GM23248 (cell line): ENCODE results near the gene PALS2. TPM values are rescaled to one million over a fixed set of nuclear protein-coding genes. Genes with fewer than 3 reads are reported as not detected.

Source experiments
- DNase-seq: peaks from one replicate; pipeline ENCODE4 v3.0.0-alpha.2; 2015
- H2AFZ ChIP-seq: fragments of 200-600 bp; sonication (generic); 2 replicates; pipeline ENCODE4 v1.6.1; 2016; ENCODE audit warnings: antibody characterized with exemption
- H3F3A ChIP-seq: fragments of 200-600 bp; sonication (generic); 2 replicates; pipeline ENCODE4 v1.6.1; 2016; ENCODE audit warnings: mild to moderate bottlenecking, antibody characterized with exemption, mixed run types; ENCODE audit not compliant: insufficient read depth
- H3K27ac ChIP-seq: fragments of 200-600 bp; sonication (generic); 2 replicates; pipeline ENCODE4 v1.5.1; 2016; ENCODE audit warnings: mild to moderate bottlenecking
- H3K27me3 ChIP-seq: fragments of 200-600 bp; sonication (generic); replicated peaks from 2 replicates; pipeline ENCODE4 v1.6.1; 2016; ENCODE audit warnings: mild to moderate bottlenecking; ENCODE audit not compliant: insufficient read depth
- H3K36me3 ChIP-seq: fragments of 200-600 bp; sonication (generic); 2 replicates; pipeline ENCODE4 v1.6.1; 2016; ENCODE audit warnings: low read depth, mild to moderate bottlenecking
- H3K4me1 ChIP-seq: fragments of 200-600 bp; sonication (generic); 2 replicates; pipeline ENCODE4 v1.6.1; 2016; ENCODE audit warnings: mild to moderate bottlenecking; ENCODE audit not compliant: insufficient read depth
- H3K4me2 ChIP-seq: fragments of 200-600 bp; sonication (generic); one replicate; pipeline ENCODE4 v1.6.1; 2016; ENCODE audit warnings: mild to moderate bottlenecking; ENCODE audit not compliant: unreplicated experiment
- H3K4me3 ChIP-seq: fragments of 200-600 bp; sonication (generic); 2 replicates; pipeline ENCODE4 v1.5.1; 2016; ENCODE audit warnings: mild to moderate bottlenecking
- H3K79me2 ChIP-seq: fragments of 200-600 bp; sonication (generic); 2 replicates; pipeline ENCODE4 v1.6.1; 2016; ENCODE audit warnings: mild to moderate bottlenecking; ENCODE audit not compliant: insufficient read depth
- H3K9ac ChIP-seq: fragments of 200-600 bp; sonication (generic); 2 replicates; pipeline ENCODE4 v1.6.1; 2016; ENCODE audit warnings: mild to moderate bottlenecking
- H3K9me2 ChIP-seq: fragments of 200-600 bp; sonication (generic); 2 replicates; pipeline ENCODE4 v1.6.1; 2016; ENCODE audit warnings: mixed run types, mild to moderate bottlenecking, moderate library complexity; ENCODE audit not compliant: insufficient read depth
- H3K9me3 ChIP-seq: fragments of 200-600 bp; sonication (generic); one replicate; pipeline ENCODE4 v1.6.1; 2017; ENCODE audit warnings: low read depth
- H4K20me1 ChIP-seq: fragments of 200-600 bp; sonication (generic); 2 replicates; pipeline ENCODE4 v1.6.0; 2016; ENCODE audit not compliant: insufficient read depth
- EZH2 ChIP-seq: fragments of 200-600 bp; sonication (generic); IDR thresholded peaks from 2 replicates; pipeline ENCODE4 v1.6.1; 2018; ENCODE audit warnings: antibody characterized with exemption, mild to moderate bottlenecking; ENCODE audit not compliant: insufficient read depth, poor library complexity, severe bottlenecking
- EZH2phosphoT487 ChIP-seq: fragments of 200-600 bp; sonication (generic); IDR thresholded peaks from 2 replicates; pipeline ENCODE4 v1.6.1; 2018; ENCODE audit warnings: antibody characterized with exemption, moderate library complexity, mild to moderate bottlenecking, low read depth; ENCODE audit not compliant: insufficient read depth
- WGBS, 2 experiments: methylation state at CpG; one replicate each; pipeline ENCODE4 v1.1.6; 2015 to 2017; ENCODE audit warnings: low lambda C conversion rate in 2 of 2, low coverage in 1 of 2; ENCODE audit errors: missing lambda C conversion rate in 2 of 2; 5-methylcytosine and 5-hydroxymethylcytosine counted together
- in situ Hi-C: fragments of 300-500 bp; cut with MboI; formaldehyde crosslinking; loops from 2 replicates; pipeline ENCODE4 v1.15.0; 2020
- polyA plus RNA-seq: library from polyadenylated mRNA; unstranded; fragments of >200 nt; fragmentation: Nextera tagmentation; extraction: Ambion mirVana; gene quantifications from 2 replicates; pipeline ENCODE4 v1.2.1, GENCODE V29; 2016
- total RNA-seq: library from RNA; depleted of rRNA; stranded (reverse); fragments of >200 nt; shearing (Covaris generic); gene quantifications from 2 replicates; pipeline ENCODE4 v1.2.3, GENCODE V29; 2014

Gene PALS2
- total and polyA plus RNA-seq, 2 experiments from 2014 or later, result 8.3 to 17.4 TPM

DNA sequence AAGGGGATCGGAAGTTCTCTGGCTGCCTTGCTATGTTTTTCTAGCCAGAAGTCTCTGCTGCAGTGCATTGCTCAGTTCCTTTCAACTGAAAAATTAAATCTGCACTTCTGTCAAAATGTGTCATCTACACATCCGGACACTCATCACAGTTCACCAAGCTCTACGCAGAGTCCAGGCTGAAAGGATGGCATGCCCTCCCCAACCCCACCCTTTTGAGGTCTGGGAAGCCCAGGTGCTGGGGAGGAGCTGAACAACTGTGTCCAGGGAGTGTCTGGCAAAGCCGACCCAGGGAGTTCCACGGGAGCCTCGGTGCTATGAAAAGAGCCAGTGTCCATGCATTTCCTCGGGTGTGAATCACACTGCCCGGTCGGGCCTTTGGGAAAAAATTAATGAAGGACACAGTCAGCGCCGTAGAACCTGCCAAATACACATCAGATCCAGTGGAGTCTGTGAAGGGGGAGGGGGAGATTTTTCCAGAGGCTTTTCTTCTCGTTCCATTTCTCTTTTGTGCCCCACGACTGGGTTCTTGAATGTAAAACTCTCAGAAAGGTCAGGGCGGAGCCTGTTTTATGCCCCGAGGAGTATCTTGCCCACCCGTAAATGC lies 757 bp upstream of the PALS2 start:
- H3K27me3 ChIP-seq, result peaks cover 23% of the 10 kb centered on the region
- H3F3A ChIP-seq, result peaks cover 18% of the 10 kb centered on the region; the same call in 1 of the 2 replicates
- peak overlapping the region; percentile 81 for H3K9ac ChIP-seq
- peak overlapping the region; percentile 97 for H3K4me3 ChIP-seq
- H3K4me2 ChIP-seq, result peak overlapping the region; percentile 92
- peaks cover 33% of the 10 kb centered on the region for H3K79me2 ChIP-seq
- no peaks in the 10 kb centered on the region for H3K9me2 ChIP-seq
- peaks cover 8% of the 10 kb centered on the region; the same call in 1 of the 2 replicates for H3K4me1 ChIP-seq
- DNase-seq, result peak; percentile 81
- no peaks in the 10 kb centered on the region for H3K36me3 ChIP-seq
- H3K27ac ChIP-seq, result peak overlapping the region; percentile 45; the same call in 1 of the 2 replicates
- no peaks in the 10 kb centered on the region for H3K9me3 ChIP-seq
- peak overlapping the region; percentile 100 for H2AFZ ChIP-seq
- no peak for TF ChIP-seq EZH2phosphoT487
- TF ChIP-seq EZH2, result no peak
- in situ Hi-C loops, result no loop called here
- WGBS, 2 experiments, result 2 to 3% methylated on average over 16 of the region's 16 CpGs
- H4K20me1 ChIP-seq, result no peaks in the 10 kb centered on the region

DNA sequence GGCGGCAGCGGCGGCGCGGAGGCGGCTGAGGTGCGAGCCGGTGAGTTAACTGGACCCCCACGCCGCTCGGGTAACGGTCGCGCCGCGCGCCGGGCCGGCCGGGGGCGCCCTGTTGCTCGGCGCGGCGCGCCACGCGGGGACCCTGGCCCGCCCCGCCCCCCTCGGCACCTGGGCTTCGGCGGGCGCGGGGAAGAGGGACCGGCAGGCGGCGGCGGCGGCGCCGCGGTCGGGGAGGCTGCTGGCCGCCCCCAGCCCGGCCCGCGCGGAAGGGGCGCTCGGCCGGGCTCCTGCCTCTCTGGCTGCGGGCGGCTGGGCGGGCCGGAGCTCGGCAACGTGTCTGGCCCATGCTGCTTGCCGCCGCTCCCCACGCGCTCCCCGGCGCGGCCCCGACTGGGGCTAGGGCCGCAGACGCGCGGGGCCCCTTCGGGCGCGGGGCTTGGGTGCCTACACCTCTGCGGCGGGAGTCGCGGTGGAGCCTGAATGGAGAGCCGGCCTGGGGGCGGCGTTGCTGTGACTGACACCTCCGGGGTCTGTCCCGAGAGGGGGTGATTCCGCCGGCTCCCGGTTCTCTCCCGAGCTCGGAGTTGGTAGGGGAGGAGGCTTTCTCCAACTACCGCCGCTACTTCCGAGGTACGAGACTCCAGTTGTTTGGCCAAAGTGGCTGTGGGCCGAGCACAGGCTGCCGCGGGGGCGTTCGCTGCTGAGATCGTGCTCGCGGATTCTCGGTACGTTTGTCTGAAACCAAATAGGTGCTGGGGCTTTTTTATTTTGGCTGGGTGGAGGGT lies 494 bp downstream of the PALS2 start:
- H2AFZ ChIP-seq, result peak overlapping the region; percentile 100
- in situ Hi-C loops, result no loop called here
- peak overlapping the region; percentile 92 for H3K4me2 ChIP-seq
- H3K27me3 ChIP-seq, result peaks cover 22% of the 10 kb centered on the region
- no peaks in the 10 kb centered on the region for H3K9me2 ChIP-seq
- H3K4me1 ChIP-seq, result peaks cover 8% of the 10 kb centered on the region; the same call in 1 of the 2 replicates
- WGBS, 2 experiments, result 1% methylated on average over 51 to 53 of the region's 101 CpGs
- H4K20me1 ChIP-seq, result no peaks in the 10 kb centered on the region
- no peaks in the 10 kb centered on the region for H3K9me3 ChIP-seq
- H3K4me3 ChIP-seq, result peak overlapping the region; percentile 97
- peak; percentile 85 for DNase-seq
- H3K27ac ChIP-seq, result peak overlapping the region; percentile 33
- TF ChIP-seq EZH2 (no peak), EZH2phosphoT487 (no peak)
- H3K79me2 ChIP-seq, result peaks cover 46% of the 10 kb centered on the region
- H3K36me3 ChIP-seq, result no peaks in the 10 kb centered on the region
- peak overlapping the region; percentile 82 for H3K9ac ChIP-seq
- H3F3A ChIP-seq, result peaks cover 18% of the 10 kb centered on the region; the same call in 1 of the 2 replicates

DNA sequence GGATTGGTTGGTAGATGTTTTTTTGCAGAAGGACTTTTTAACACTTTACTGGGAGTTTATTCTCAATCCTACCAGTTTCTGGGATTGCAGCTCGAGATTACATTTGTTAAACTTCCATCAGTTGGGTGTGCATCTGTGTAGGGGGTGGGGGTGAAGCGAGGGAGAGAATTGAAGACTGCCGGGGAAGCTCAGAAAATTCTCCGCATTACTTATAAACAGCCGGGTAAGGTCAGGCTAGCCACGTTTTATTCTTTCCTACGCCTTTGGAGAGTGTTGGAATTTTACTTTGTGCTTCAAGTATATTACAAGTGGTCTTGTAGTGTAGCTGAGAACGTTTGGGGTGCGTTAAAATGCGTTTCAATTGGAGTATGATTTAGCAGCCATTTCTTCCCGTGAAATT lies 1.1 kb downstream of the PALS2 start:
- no peak for DNase-seq
- peaks cover 52% of the 10 kb centered on the region for H3K79me2 ChIP-seq

DNA sequence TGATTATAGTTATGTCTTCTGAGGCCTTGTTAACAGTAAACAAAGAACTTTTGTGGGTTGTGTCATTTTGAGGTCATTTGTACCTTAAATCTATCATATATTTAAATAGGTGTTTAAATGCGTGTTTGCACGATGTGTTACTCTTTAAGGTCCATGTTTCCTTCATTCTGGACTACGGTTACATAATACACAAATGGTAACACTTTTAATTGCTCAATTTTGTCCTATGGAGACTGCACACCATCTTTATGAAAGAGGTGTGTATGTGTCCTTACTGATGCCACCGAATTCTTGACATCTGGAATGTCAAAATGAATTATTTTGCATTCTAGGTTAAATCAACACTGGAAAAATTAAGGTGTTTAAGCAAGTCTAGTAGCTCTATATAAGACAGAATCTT lies 1.7 kb downstream of the PALS2 start:
- Histone ChIP-seq H3F3A (peaks cover 18% of the 10 kb centered on the region; the same call in 1 of the 2 replicates), H3K27ac (peak overlapping the region; percentile 33; the same call in 1 of the 2 replicates), H3K4me1 (peaks cover 8% of the 10 kb centered on the region; the same call in 1 of the 2 replicates), H3K4me3 (peak overlapping the region; percentile 84), H3K36me3 (no peaks in the 10 kb centered on the region), H3K9me3 (no peaks in the 10 kb centered on the region), H3K79me2 (peaks cover 58% of the 10 kb centered on the region), H3K4me2 (peak overlapping the region; percentile 84), H3K27me3 (peaks cover 10% of the 10 kb centered on the region), H3K9ac (peak overlapping the region; percentile 82), H2AFZ (peak overlapping the region; percentile 88), H3K9me2 (no peaks in the 10 kb centered on the region), H4K20me1 (no peaks in the 10 kb centered on the region)
- TF ChIP-seq EZH2, result no peak
- TF ChIP-seq EZH2phosphoT487, result no peak
- in situ Hi-C loops, result loop anchor here (5.0 to 25.0 kb wide), 2 partner anchors 87 to 537 kb away; no protein-coding TSS in a partner anchor
- DNase-seq, result no peak
- WGBS, 2 experiments, result 94 to 96% methylated on average over 4 of the region's 4 CpGs

More for the DNA sequence above, 1.1 kb downstream of the PALS2 start:
- Histone ChIP-seq H3K4me3 (peak overlapping the region; percentile 84), H3K9ac (peak overlapping the region; percentile 82), H3K27me3 (peaks cover 15% of the 10 kb centered on the region), H3K9me3 (no peaks in the 10 kb centered on the region), H3F3A (peaks cover 18% of the 10 kb centered on the region; the same call in 1 of the 2 replicates), H3K4me2 (peak overlapping the region; percentile 84), H4K20me1 (no peaks in the 10 kb centered on the region), H3K27ac (peak overlapping the region; percentile 33), H3K36me3 (no peaks in the 10 kb centered on the region), H2AFZ (peak overlapping the region; percentile 88), H3K4me1 (peaks cover 8% of the 10 kb centered on the region; the same call in 1 of the 2 replicates), H3K9me2 (no peaks in the 10 kb centered on the region)
- WGBS, 2 experiments, result 38 to 39% methylated on average over 11 of the region's 11 CpGs
- in situ Hi-C loops, result no loop called here
- TF ChIP-seq EZH2 (no peak), EZH2phosphoT487 (no peak)
